Neural cell (in vitro differentiated cells): ENCODE results near the gene ZNHIT1. TPM values are rescaled to one million over a fixed set of nuclear protein-coding genes. Genes with fewer than 3 reads are reported as not detected.

Source experiments
- H2AFZ ChIP-seq: fragments of 200-600, 300-800 bp; sonication (generic), shearing (Covaris generic); 2 replicates; pipeline ENCODE4 v1.6.0; 2014; ENCODE audit warnings: low read depth, mild to moderate bottlenecking, antibody characterized with exemption, low read length, moderate library complexity
- H3F3A ChIP-seq: fragments of 200-600 bp; shearing (Covaris generic); 2 replicates; pipeline ENCODE4 v1.6.1; 2016; ENCODE audit warnings: mild to moderate bottlenecking, moderate library complexity, mixed read lengths, antibody characterized with exemption, low read length; ENCODE audit not compliant: insufficient read depth, poor library complexity, severe bottlenecking
- H3K27ac ChIP-seq: fragments of 200-600, 300-800 bp; sonication (generic), shearing (Covaris generic); 2 replicates; pipeline ENCODE4 v1.5.1; 2014; ENCODE audit warnings: mild to moderate bottlenecking, low read length, moderate library complexity
- H3K27me3 ChIP-seq: fragments of 300-800, 200-600 bp; sonication (generic), shearing (Covaris generic); 2 replicates; pipeline ENCODE4 v1.6.0; 2014; ENCODE audit warnings: mild to moderate bottlenecking, low read depth, low read length, moderate library complexity; ENCODE audit not compliant: insufficient read depth
- H3K36me3 ChIP-seq: fragments of 300-800, 200-600 bp; sonication (generic), shearing (Covaris generic); 2 replicates; pipeline ENCODE4 v1.5.1; 2014; ENCODE audit warnings: mild to moderate bottlenecking, antibody characterized with exemption, low read length, moderate library complexity; ENCODE audit not compliant: insufficient read depth
- H3K4me2 ChIP-seq: fragments of 300-800, 200-600 bp; sonication (generic), shearing (Covaris generic); 2 replicates; pipeline ENCODE4 v1.6.0; 2014; ENCODE audit warnings: mild to moderate bottlenecking, low read length
- H3K4me3 ChIP-seq: fragments of 300-800, 200-600 bp; sonication (generic), shearing (Covaris generic); 2 replicates; pipeline ENCODE4 v1.5.1; 2014; ENCODE audit warnings: mild to moderate bottlenecking, low read length, moderate library complexity
- H3K79me2 ChIP-seq: fragments of 200-600 bp; shearing (Covaris generic); replicated peaks from 2 replicates; pipeline ENCODE4 v1.6.0; 2014; ENCODE audit warnings: mild to moderate bottlenecking, low read length, moderate library complexity; ENCODE audit not compliant: insufficient read depth
- H3K9ac ChIP-seq: fragments of 300-800, 200-600 bp; sonication (generic), shearing (Covaris generic); 2 replicates; pipeline ENCODE4 v1.6.1; 2016; ENCODE audit warnings: mild to moderate bottlenecking, low read length, mixed read lengths
- H3K9me2 ChIP-seq: fragments of 200-600 bp; shearing (Covaris generic); 2 replicates; pipeline ENCODE4 v1.6.1; 2016; ENCODE audit warnings: mild to moderate bottlenecking, low read length, mixed read lengths; ENCODE audit not compliant: insufficient read depth
- H3K9me3 ChIP-seq: fragments of 200-600, 300-800 bp; sonication (generic), shearing (Covaris generic); 2 replicates; pipeline ENCODE4 v1.6.1; 2016; ENCODE audit warnings: mild to moderate bottlenecking, mixed run types, low read length, moderate library complexity, mixed read lengths
- H4K20me1 ChIP-seq: fragments of 200-600 bp; shearing (Covaris generic); 2 replicates; pipeline ENCODE4 v1.6.1; 2016; ENCODE audit warnings: mild to moderate bottlenecking, mixed run types; ENCODE audit not compliant: insufficient read depth
- CTCF ChIP-seq: fragments of 450-650 bp; IDR thresholded peaks from 2 replicates; pipeline ENCODE4 v1.5.1; 2014; ENCODE audit warnings: antibody characterized with exemption, mild to moderate bottlenecking, moderate library complexity; ENCODE audit not compliant: poor library complexity, severe bottlenecking
- EP300 ChIP-seq: fragments of 450-650 bp; conservative IDR thresholded peaks from 2 replicates; pipeline ENCODE4 v1.6.1; 2014; ENCODE audit warnings: antibody characterized with exemption, mild to moderate bottlenecking, moderate library complexity; ENCODE audit not compliant: poor library complexity, severe bottlenecking
- EZH2 ChIP-seq: fragments of 200-600, 300-800 bp; shearing (Covaris generic), sonication (generic); IDR thresholded peaks from 2 replicates; pipeline ENCODE4 v1.6.1; 2014; ENCODE audit warnings: antibody characterized with exemption, low read length, borderline replicate concordance, mild to moderate bottlenecking; ENCODE audit not compliant: insufficient read depth, poor library complexity, severe bottlenecking
- MXI1 ChIP-seq: fragments of 450-650 bp; conservative IDR thresholded peaks from 2 replicates; pipeline ENCODE4 v1.6.1; 2014; ENCODE audit warnings: antibody characterized with exemption, mild to moderate bottlenecking; ENCODE audit not compliant: poor library complexity, severe bottlenecking
- POLR2AphosphoS5 ChIP-seq: IDR thresholded peaks from 2 replicates; pipeline ENCODE4 v1.6.1; 2012
- RAD21 ChIP-seq: fragments of 450-650 bp; conservative IDR thresholded peaks from 2 replicates; pipeline ENCODE4 v1.6.1; 2014; ENCODE audit warnings: antibody characterized with exemption, mild to moderate bottlenecking, moderate library complexity
- REST ChIP-seq: IDR thresholded peaks from 2 replicates; pipeline ENCODE4 v1.6.1; 2012; ENCODE audit warnings: borderline replicate concordance
- SMC3 ChIP-seq: fragments of 450-650 bp; conservative IDR thresholded peaks from 2 replicates; pipeline ENCODE4 v1.6.1; 2014; ENCODE audit warnings: antibody characterized with exemption, mild to moderate bottlenecking, moderate library complexity; ENCODE audit not compliant: poor library complexity
- TAF1 ChIP-seq: IDR thresholded peaks from 2 replicates; pipeline ENCODE4 v1.6.1; 2012; ENCODE audit warnings: low read depth
- polyA plus RNA-seq: library from polyadenylated mRNA; depleted of rRNA; stranded (reverse); fragments of >200 nt; gene quantifications from 2 replicates; pipeline ENCODE4 v1.2.3, GENCODE V29; 2014

ZNHIT1 gene
- polyA plus RNA-seq, 1 donor from 2014 or later: 176 TPM

- Histone ChIP-seq H3F3A (no peaks in the 10 kb centered on the region), H3K9me3 (no peaks in the 10 kb centered on the region), H3K9me2 (no peaks in the 10 kb centered on the region), H3K36me3 (no peaks in the 10 kb centered on the region), H3K4me3 (no peak overlapping the region), H4K20me1 (no peaks in the 10 kb centered on the region), H3K79me2 (no peaks in the 10 kb centered on the region), H3K27me3 (no peaks in the 10 kb centered on the region), H3K27ac (no peak overlapping the region), H3K4me2 (no peak overlapping the region), H3K9ac (no peak overlapping the region), H2AFZ (no peak overlapping the region)
- TF ChIP-seq EP300: no peak
Measured at GRCh38 chr7:101225650-101226049, 7.7 kb downstream of the ZNHIT1 start.

GRCh38 chr7:101226721-101227120 lies 8.8 kb downstream of the ZNHIT1 start:
- Histone ChIP-seq H3K9me3 (no peaks in the 10 kb centered on the region), H3K9me2 (no peaks in the 10 kb centered on the region), H3K36me3 (no peaks in the 10 kb centered on the region), H3K27me3 (no peaks in the 10 kb centered on the region), H4K20me1 (no peaks in the 10 kb centered on the region), H3K4me3 (no peak overlapping the region), H3K79me2 (no peaks in the 10 kb centered on the region), H3K9ac (no peak overlapping the region), H3F3A (no peaks in the 10 kb centered on the region), H3K4me2 (no peak overlapping the region), H3K27ac (no peak overlapping the region), H2AFZ (no peak overlapping the region)
- TF ChIP-seq EP300 (no peak), CTCF (no peak), SMC3 (no peak), RAD21 (no peak), MXI1 (no peak), TAF1 (no peak), POLR2AphosphoS5 (no peak), REST (no peak), EZH2 (no peak)

GRCh38 chr7:101231644-101232043 lies 13.7 kb downstream of the ZNHIT1 start:
- Histone ChIP-seq H3K36me3 (no peaks in the 10 kb centered on the region), H3K9me2 (no peaks in the 10 kb centered on the region), H2AFZ (no peak overlapping the region), H4K20me1 (no peaks in the 10 kb centered on the region), H3K9ac (no peak overlapping the region), H3K79me2 (no peaks in the 10 kb centered on the region), H3K4me2 (no peak overlapping the region), H3K27me3 (no peaks in the 10 kb centered on the region), H3K4me3 (no peak overlapping the region), H3F3A (no peaks in the 10 kb centered on the region), H3K27ac (no peak overlapping the region), H3K9me3 (no peaks in the 10 kb centered on the region)
- TF ChIP-seq SMC3 (no peak), POLR2AphosphoS5 (no peak), RAD21 (no peak), CTCF (no peak), TAF1 (no peak), MXI1 (no peak), EZH2 (no peak), REST (no peak), EP300 (no peak)
